HG03175 (cell line): ENCODE results near the gene ALKBH5.

Source experiments
- ATAC-seq: cut with Tn5 transposase; IDR thresholded peaks from one replicate; pipeline ENCODE4 v1.9.1; 2021; ENCODE audit warnings: mild to moderate bottlenecking, moderate library complexity; ENCODE audit not compliant: unreplicated experiment

Gene ALKBH5

DNA sequence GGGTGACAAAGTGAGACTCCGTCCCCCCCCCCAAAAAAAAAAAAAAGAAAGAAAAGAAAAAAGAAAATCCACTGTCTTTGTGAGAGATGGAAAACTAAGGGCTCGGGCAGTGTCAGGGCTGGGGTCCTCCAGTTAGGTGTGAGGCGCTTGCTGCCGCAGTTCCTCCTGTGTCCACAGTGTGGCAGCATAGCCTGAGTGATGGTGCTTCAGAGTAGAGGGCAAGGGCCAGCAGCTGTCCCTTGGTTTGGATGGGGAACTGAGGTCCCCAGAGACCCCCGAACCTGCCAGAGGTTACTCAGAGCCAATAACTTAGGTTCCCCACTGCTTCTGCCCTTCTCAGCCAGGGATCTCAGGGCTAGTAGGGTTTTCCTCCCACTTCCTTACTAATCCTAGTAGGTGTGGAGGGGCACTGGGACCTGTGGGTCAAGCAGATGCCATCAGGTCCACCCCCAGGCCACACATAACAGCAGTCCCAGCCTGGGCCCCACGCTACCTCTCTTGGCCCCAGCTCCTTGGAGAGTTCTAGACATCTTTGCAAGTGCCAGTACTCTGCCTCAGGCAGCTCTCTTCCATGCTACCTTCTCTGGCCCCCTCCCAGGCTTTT, 33.9 kb downstream of the ALKBH5 start:
- ATAC-seq, result no peak

DNA sequence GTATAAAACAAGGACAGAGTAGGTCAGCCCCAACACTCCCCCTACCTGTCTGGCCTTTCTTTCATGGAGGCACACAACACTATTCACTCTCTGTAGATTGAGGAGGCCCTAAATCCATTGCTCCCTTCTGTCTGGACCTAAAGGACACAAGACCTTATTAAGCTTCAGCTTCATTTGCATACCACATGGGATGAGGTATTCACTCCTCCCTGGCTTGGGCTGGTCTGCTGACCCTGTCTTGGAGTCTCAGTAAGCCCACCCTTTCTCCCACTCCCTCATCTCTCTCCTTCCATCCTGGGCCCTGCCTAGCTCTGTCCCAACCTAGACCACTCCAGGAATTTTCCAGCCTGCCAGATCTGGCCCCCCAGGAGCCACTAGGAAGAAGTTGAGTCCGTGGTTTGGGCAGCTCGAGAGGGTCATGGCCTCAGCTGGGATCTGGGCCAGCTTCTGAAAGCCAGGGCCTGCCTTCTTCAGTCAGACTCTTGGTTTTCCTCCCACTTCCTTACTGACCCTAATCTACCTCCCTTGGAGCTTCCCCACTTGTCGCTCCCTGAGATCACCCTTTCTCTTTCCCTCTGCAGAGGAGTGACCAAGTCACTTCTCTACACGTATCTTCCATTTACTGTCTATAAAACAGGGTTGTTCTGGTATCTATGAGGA, 35.3 kb downstream of the ALKBH5 start:
- ATAC-seq, result no peak

DNA sequence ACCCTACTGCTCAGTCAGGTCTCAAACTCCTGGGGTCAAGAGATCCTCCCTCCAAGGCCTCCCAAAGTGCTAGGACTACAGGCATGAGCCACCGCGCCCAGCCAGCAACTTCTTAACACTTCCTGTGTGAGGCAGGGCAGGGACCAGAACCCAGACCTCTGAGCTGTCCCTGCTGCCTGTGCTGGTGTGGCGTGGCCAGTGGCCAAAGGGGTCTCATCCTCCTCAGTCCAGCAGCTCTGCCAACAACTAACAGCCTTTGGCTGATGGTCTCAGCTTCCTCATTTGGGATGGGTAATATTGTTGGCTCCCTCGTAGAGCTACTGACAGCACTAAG, 40.4 kb downstream of the ALKBH5 start:
- ATAC-seq, result no peak

DNA sequence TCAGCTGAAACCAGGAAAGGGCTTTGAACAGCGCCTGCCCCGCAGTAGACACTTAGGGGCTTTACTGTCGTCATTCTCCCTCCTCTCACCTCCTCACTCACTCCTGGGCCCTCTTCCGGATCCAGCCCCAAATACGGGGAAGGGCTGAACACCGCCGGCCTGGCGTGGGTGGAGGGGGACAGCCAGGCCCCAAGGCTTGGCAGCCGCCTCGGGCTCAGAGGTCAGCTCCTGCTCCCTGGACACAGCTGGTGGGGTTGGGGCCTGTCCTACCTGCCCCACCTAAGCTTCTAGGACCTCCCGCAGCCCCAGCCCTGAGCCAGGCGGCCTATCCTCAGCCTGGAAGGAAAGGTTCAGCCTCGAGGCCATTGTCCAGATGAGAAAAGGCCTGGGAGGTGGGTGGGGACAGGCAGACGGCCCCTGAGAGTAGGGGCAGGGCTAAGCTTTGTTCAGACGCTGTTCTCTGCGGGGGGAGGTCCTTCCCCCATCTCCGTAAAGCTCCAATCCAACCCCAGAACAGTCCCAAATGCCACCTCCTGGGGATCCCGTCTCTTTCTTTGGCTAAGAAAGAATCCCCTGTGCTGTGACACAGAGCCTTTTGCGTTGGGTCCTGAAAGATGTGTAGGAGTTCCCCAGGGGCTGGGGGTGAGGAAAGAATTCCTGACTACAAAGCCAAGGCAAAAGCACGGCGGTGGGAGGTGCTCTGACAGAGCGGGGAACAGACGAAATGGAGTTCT, 40.9 kb downstream of the ALKBH5 start:
- ATAC-seq, result no peak

DNA sequence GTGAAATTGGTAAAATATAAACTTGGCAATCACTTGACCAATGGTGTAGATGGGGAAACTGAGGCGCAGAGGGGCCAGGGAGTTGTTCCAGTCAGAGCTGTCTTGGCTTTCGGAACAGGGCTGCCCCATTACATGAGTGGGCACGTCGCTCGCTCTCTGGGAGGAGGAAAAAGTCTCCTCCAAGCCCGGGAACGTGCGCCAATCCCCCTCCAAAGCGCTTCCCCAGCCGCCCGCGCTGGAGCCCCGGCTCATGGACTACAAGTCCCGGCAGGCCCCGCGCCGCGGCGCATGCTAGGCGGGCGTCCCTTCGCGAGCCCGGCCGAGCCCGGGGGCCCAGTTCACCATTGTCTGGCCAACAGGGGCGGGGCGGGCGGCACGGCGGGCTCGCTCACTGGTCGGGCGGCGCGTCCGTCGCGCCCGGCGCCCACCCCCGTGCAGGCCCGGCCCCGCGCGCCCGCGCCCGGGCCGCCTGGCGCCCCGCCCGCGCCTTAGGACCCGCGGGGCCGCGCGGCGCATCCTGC, 41.6 kb downstream of the ALKBH5 start, which contains the start of gene LLGL1:
LLGL1 (plus strand) TSS at position 515 of the 521 bp plus-strand sequence. CDS start 48 bp downstream, outside the sequence.
- peak; percentile 84 for ATAC-seq

DNA sequence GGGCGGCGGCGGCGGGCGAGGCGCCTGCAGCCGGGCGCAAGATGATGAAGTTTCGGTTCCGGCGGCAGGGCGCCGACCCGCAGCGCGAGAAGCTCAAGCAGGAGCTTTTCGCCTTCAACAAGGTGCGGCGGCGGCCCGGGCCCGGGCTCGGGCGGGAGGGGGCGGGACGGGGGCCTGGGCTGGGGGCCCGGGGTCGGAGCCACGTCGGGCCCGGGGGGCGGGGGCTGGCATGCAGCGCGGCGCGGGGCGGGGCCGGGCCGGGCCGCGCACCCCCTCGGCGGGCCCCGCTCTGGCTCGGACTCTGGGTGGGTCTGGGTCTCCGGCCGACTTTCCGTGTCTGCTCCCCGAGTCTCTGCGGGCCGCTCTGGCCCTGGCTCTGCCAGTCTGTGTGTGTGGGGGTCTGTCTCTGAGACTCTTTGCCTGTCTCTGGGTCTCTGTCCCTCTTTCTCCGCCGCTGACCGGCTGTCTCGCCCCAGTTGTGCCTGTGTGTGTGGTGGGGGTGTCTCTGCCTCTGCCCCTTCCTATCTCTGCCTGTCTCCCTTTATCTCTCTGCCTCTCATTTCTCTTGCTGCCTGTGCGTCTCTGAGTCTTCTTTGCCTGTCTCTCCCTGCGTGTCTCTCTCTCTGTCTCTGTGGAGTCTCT, 42.1 kb downstream of the ALKBH5 start:
- peak; percentile 5 for ATAC-seq

DNA sequence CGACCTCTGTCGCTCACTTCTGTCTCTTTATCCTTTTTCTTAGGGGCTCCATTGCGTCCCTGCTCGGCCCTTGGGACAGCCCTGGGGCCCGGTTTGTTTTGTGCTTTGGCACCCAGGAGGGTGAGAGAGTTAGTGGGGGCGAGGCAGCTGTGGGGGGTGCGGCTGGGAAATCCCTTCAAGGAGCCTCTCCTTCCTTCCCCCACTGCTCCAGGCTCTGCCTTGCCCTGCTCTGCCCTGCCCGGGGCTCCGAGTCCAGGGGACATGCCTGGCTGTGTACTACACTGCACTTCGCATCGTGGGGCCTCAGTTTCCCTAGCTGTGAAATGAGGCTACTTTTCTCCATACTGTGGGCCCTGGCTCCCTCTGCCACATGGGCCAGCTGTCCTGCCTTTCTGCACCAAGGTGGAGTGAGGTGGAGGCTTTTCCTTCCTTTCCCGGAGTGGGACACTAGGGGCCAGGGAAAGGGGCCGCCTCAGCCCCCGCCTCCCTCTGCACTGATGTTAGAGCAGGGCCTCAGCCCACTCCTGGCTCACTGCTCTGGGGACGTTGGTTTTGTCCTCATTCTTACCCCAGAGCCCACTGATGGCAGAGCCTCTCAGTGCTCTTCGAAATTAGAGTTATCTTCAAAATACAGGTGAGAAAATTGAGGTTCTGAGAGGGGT, 42.8 kb downstream of the ALKBH5 start:
- ATAC-seq, result no peak

DNA sequence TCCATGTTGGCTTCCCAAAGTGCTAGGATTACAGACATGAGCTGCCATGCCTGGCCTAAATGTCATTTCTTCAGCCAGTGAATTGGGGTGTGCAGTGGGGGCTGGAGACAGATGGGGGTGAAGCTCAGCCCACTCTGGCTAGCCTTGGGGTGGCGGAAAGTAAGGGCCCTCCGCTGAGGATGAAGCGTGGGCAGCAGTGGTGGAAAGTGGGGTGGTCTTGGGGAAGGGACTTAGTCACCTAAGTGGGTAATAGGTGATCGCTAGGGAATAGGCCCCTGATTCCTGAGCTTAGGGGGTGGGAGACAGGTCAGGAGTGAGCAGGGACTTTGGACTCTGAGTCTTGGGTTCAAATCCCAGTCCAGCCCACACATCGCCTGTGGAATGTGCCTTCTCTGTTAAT, 44.0 kb downstream of the ALKBH5 start:
- ATAC-seq, result no peak

DNA sequence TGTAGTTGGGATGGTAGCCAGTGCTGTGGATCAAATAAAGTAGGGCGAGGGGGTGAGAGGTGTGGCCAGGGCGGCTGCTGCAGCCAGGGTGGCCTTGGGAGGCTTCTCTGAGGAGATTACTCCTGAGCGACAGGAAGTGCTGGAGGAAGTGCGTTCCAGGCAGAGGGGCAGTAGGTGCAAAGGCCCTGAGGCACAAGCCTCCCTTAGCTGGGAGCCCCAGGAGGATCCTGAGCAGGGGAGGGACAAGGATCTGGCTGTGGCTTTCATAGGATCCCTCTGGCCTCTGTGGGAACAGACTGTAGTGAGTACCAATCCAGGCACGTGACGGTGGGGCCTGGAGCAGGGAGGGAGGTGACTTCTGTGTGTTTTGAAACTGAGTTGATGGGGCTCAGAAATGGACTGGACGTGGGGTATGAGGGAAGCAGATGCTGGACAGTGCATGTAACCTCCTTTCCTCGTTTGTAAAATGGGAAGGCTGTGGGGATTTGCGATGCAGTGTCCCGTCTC, 44.6 kb downstream of the ALKBH5 start:
- no peak for ATAC-seq

DNA sequence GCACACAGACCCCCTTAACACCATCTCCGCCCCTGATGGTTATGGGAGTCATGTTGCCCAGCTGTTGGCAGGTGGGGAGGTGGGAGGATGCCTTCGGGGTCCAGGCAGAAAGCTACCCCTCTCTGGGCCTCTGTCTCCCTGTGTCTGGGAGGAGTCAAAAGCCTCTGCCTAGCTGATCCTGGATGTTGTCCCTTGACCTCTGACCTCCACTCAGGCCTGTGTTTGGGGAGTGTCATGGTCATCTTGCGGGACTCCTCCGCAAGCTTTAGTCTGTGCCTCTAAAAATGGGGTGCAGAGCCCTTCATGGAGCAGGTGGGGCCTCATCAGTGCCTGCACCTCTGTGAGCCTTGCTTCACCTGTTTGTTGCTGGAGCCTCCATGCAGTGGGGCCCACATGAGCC, 45.6 kb downstream of the ALKBH5 start:
- ATAC-seq, result no peak

DNA sequence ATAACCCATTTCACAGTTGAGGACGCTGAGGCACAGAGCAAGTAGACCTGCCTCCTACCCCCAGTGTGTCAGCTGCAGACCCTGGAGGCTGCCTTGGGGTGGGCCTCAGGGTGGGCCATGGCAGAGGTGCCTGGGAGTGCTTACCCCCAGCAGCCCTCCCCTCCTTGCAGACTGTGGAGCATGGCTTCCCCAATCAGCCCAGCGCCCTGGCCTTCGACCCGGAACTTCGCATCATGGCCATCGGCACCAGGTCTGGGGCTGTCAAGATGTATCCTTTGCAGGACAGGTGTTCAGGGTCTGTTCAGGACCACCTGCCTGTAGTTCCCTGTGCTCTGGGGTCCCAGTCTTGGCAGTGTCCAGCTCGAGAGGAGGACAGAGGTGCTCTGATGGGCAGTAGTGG, 46.1 kb downstream of the ALKBH5 start:
- no peak for ATAC-seq

DNA sequence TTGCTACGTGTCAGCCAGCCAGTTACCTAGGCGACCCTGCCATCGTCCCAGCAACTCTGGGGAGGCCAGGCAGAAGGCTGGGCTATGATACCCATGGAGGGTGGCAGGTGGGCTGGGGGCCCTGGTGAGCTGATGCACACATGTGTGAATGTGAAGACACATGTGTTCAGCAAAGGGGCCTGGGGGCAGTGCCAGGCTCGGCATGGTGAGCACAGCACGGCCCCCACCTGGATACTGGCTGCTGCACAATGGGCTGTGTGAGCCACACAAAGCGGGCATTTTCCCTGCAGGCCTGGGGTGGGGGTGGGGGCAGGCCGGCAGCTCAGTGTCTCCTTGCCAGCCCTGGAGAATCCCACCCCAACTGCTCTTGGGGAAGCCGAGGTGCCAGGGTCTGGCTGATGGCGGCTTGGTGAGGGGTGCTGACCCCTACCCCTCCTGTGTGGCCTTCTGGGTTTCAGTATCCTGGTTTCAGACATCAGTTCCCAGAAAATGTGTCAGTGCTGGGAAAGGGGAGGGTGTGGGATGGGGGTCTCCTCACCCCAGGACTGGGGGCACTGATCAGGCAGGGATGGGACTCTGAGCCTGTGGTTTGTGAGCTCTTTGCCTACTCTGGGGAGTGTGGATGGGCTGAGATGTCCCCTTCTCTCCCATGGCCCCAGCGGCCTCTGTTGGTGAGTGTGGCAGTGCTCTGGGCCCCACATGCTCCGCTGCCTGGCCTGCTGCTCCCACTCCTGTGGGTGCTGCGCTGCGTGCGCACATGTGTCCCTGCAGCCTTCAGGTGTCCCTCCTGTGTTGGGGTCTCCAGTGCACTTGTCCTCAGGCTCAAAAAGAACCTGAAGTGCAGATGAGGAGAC, 46.9 kb downstream of the ALKBH5 start:
- no peak for ATAC-seq

DNA sequence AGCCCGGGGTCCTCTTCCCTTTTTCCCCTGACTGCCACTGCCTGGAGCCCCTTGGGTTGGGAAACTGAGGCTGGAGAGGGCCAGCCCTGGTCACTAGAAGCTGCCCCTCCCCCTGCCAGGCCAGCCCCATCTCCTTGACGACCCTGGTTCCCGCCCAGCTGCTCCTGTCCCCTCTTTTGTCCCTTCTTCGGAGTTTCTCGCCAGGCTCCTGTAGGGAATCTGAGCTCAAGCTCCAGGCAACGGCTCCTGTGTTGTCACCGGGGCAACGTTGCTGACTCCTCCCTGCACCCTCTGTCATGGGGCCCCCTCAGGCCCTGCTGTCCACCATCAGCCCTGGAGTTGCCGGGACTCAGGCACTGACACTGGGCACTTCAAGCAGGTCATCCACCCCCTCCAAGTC, 47.5 kb downstream of the ALKBH5 start:
- no peak for ATAC-seq

DNA sequence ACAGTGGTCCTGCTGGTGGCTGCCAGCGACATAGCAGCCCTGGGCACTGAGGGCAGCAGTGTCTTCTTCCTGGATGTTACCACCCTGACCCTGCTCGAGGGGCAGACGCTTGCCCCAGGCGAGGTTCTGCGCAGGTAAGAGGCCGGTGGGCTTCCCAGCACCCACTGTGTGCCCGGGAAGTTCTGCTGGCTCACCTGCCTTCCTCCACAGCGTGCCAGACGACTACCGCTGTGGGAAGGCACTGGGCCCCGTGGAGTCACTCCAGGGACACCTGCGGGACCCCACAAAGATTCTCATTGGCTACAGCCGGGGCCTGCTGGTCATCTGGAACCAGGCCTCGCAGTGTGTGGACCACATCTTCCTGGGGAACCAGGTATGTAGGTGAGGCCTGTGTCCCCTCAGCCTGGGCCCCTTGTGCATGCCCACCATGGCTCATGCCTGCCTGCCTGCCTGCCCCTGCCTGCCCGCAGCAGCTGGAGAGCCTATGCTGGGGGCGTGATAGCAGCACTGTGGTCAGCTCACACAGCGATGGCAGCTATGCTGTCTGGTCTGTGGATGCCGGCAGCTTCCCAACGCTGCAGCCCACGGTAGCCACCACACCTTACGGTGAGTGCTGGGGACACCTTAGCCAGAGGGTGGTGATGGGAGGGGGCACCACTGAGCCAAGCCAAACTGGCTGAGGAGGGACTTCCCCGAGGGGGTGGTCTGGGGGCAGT, 50.3 kb downstream of the ALKBH5 start:
- no peak for ATAC-seq

DNA sequence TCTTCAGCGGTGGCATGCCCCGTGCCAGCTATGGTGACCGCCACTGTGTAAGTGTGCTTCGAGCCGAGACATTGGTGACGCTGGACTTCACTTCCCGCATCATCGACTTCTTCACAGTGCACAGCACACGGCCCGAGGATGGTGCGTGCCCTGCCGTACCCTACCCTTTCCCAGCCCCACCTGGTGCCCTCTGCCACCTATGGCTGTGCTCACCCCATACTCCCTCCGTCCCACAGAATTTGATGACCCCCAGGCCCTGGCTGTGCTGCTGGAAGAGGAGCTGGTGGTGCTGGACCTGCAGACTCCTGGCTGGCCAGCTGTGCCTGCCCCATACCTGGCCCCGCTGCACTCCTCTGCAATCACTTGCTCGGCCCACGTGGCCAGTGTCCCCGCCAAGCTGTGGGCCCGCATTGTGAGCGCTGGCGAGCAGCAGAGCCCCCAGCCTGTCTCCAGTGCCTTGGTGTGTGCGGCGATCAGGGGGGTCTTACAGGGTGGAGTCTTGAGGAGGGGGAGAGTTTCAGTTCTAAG, 51.3 kb downstream of the ALKBH5 start:
- ATAC-seq, result no peak

DNA sequence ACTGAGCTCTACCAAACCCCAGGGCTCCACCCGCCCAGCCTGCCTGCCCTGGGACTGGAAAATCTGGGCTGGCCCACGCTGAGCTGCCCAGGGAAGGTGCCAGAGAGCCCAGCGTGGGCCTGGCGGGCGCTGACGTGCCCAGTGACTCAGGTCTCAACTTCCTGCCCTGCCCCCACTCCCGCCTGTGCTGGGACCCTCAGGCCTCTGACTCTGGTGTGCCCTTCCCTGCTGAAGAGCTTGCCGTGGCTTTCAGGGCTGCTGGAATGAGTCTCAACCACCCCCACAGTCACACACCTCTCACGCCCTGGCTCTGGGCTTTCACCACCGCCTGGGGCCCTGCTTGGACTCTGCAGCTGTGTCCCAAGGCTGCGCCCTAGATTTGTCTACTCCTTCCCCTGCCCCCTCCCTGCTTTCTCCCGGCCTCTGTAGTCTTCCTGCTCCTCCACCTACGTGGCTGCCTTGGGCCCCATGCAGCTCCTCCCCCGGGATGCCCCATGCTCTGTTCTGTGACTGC, 52.2 kb downstream of the ALKBH5 start:
- ATAC-seq, result no peak

DNA sequence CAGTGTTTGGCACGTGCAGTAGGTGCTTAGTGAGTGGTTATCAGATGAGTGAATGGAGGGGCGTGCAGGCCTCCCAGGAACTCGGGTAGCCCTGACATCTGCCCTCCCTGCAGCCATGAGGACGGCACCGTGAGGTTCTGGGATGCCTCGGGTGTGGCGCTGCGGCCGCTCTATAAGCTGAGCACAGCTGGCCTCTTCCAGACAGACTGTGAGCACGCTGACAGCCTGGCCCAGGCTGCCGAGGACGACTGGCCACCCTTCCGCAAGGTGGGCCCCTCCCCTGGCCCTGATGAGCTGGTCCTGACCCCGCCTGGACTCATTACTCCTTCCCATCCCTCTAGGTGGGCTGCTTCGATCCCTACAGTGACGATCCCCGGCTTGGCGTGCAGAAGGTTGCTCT, 52.9 kb downstream of the ALKBH5 start:
- ATAC-seq, result no peak

DNA sequence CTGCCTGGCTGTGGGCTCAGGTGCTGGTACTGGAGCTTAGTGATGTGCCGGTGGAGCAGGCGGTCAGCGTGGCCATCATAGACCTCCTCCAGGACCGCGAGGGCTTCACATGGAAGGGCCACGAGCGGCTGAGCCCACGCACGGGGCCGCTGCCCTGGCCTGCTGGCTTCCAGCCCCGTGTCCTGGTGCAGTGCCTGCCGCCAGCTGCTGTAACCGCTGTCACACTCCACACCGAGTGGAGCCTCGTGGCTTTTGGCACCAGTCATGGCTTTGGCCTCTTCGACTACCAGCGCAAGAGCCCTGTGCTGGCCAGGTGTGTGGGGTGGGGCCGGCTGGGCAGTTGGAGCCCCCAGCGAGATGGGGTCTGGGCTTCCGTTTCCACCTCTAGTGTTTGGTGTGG, 53.8 kb downstream of the ALKBH5 start:
- no peak for ATAC-seq

DNA sequence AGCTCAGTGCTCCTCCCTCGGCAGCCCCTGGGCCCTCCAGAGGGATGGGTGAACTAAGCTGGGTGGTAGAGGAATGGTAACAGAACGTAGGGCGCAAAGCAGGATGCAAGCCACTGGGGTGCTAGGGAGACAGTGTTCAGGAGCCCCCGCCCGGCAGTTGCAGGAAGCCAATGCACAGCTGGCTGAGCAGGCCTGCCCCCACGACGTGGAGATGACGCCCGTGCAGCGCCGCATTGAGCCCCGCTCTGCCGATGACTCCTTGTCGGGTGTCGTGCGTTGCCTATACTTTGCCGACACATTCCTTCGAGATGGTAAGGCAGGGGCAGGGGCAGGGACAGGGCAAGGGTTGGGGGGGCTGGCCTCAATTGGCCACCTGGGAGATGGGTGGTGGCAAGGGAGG, 54.7 kb downstream of the ALKBH5 start:
- no peak for ATAC-seq
